CD4-positive, alpha-beta T cell treated with Interleukin-6 for 4 hours (primary cell): ENCODE measurements around the gene WNT5A.
A peak's percentile ranks its signal among the peaks of the same experiment; 100 is the strongest.
"Not testable (repeated sequence)": the region's sequence is repeated elsewhere in the genome, so short reads cannot be mapped to it uniquely, and the experiment has no call there.

Experiments
- DNase-seq: peaks from one replicate; pipeline ENCODE4 v3.0.0-alpha.2; 2020; ENCODE audit warnings: mixed read lengths

WNT5A gene

DNA sequence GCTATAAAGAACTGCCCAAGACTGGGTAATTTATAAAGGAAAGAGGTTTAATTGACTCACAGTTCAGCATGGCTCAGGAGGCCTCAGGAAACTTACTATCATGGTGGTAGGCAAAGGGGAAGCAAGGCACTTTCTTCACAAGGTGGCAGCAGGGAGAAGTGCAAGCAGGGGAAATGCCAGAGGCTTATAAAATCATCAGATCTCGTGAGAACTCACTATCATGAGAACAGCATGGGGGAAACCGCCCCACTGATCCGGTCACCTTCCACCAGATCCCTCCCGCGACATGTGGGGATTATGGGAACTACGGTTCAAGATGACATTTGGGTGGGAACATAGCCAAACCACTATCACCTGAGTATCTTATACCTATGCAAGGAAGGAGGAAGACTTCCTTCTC is 18.0 kb upstream of the WNT5A start:
- DNase-seq = not testable (repeated sequence)

DNA sequence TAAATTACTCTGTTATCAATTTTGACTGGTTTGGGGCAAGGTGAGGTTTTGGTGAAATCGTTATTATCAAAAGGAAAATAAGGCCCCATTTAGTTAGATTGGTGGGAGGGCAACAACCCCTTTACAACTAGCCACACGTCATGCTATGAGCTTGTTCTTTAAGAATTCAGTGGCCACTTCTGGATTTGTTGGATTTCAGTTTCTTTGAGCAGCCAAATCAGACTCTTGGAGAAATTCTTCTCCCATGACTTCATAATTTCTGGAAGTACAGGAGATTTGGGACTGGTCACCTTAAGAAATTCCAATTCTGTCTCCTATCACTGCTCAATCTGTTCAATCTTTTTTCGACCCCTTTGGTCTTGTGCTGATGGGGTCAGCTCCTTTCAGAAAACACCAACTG is 14.8 kb upstream of the WNT5A start:
- DNase-seq = no peak

DNA sequence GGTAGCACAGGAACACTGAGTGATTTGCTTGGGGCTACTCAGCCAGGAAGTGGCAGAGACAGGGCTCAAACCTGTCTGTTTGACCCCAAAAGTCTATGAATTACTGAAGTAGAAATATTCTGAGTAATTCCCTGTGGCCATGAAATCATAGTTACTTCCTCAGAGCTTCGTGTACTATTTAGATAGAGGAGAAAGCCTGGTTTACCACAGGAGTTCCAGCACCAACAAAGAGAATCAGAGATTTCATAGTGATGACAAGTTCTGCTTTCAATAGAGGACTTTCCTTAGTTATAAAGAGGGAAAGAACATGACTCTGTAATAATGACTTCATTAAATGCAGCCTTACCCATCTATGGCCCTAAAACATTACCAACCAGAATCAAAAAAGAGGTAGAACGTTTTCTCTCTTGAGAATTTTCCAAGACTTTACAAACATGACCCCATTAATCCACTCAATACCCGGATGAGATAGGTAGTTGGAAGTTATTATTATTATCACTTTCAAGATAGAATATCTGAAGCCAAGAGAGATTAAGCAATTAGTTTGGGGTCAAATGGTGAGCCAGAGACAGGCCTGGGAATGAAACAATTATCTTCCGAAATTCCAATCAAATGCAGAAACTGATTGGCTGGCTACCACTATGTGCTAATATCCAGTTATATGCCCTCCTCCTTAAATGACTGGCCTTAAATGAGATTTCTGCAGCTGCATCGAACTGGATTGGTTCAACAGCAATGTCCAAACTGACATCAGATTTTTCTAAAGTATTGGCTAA is 13.6 kb upstream of the WNT5A start:
- no peak for DNase-seq

DNA sequence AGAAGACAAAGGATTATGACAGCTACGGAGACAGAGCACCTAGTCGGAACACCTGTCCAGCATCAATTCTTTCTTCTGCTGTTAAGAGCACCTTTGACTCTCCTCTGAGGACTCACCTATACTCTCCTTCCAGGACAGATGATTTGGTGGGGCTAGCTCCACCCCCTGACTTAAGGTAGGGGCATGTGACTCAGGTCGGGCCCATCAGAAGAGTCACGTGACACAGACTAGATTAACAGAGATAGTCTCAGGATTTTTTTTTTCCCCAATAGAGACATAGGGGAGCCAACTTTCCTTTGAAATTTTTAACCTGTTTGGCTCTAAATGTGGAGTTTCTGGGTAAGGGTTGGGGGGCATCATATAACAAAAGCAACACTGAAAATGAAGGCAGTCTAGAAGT is 11.4 kb upstream of the WNT5A start:
- DNase-seq = no peak

DNA sequence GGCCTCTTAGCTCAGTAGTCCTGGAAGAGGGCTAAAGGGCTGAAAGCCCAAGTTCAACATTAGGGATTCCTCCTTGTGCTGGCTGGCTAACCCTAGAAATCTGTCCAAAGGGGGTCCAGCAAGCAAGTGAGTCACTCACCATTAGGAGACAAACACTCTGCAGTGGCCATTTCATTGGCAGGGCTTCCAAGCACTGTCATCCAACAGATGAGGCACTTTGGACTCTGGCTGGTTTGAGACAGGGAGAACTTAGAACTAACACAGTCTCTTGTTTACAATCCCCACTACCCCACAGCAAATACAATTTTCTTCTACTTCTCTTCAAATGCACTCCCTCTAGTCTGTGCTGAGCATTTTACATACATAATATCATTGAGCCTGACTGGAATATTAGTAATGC is 10.1 kb upstream of the WNT5A start:
- DNase-seq = no peak

DNA sequence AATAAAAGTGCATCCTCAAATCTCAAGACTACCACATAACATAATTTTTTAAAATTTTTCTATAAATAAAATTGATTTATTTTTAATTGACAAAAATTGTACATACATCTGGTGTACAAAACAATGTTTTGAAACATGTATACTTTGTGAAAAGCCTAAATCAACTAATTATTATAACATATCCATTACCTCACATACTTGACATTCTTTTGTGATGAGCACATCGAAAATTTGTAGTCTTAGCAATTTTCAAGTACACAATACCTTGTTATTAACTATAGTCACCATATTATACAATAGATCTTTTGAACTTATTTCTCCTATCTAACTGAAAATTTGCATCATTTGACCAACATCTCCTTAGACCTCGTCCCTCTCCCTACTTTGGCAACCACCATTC is 7.9 kb upstream of the WNT5A start:
- DNase-seq = no peak

DNA sequence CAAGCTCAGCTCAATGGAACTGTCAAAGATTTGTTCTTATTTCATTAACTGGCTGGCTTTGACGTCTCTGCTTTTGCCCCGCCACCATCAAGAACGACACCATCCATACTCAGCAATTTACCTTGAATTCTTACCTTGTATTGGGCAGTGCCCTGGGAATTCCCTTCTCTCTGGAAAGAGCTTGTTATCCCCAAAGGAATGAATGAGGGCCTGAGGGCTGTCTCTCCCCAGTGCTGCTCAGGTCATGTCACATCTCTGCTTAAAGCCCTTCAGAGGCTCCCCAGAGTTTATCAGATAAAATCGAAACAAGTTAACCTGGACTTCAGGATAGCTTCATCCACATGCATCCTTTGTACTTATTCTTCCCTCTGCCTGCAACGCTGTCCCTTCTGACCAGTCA is 5.9 kb upstream of the WNT5A start:
- DNase-seq = no peak

DNA sequence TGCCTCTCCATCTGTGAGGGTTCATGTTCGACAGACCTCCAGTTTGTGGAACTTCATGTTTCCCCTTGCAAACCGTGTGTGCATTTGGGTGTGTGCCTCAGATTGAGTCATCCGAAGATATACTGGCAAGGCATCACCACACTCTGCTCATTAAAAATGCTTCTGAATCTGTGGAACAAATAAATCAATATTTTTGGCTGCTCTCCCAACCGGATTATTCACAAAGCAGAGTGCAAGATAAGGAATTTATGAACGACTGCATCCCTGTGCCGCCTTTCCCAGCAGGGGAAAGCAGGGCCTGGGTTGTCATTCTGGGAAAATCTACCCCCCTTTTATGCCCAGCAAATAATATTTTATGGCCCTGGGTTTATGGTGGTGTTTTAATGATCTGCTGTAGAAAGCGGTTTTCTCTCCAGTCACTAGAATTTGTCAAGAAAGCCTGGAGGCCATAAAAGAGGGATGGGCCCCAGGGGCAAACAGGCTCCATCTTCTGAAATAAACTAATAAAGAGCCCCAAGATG is 4.2 kb upstream of the WNT5A start:
- no peak for DNase-seq

DNA sequence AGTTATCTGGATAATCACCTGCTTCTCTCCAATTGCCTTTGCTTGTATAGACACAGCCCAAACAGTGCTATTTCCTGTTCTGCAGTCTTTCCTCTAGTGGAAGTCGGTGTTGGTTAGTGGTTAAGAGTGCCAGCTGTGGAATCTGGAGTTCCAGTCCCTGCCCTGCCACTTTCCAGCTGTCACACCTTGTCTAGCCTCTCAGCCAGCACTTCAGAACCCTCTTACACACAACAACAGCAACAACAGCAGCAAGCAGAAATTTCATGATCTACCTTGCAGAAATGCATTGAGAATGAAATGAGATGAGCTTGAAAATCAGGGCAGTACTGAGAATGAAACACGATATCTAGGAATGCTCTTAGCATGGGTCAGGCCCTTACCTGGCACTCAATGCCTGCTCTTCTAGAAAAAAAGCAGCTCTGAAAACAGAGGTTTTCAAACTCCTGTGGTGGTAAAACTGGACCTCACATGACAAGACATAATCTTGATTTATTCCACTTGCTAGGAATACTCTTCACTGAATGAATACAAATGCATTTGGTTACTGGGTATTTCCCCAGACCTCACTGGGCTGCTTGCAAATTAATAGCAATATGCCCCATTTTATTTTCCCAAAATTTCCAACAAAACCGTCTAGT is 3.3 kb upstream of the WNT5A start:
- no peak for DNase-seq

DNA sequence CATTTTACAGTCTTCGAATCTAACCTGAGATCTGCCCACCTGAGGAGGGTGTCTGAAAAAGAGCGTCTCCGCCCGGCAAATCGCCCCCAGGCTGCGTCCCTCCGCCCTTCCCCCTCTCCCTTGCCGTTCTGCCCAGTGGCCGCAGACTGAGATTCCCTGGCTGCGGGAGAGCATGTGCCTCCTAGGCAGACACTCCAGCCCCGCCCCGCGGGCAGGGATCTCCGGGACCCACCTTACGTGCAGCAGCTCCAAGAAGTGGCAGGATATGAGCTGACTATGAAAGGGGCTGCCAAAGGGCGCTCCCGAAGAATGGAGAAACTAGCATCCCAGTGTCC is 2.7 kb upstream of the WNT5A start:
- DNase-seq = no peak

DNA sequence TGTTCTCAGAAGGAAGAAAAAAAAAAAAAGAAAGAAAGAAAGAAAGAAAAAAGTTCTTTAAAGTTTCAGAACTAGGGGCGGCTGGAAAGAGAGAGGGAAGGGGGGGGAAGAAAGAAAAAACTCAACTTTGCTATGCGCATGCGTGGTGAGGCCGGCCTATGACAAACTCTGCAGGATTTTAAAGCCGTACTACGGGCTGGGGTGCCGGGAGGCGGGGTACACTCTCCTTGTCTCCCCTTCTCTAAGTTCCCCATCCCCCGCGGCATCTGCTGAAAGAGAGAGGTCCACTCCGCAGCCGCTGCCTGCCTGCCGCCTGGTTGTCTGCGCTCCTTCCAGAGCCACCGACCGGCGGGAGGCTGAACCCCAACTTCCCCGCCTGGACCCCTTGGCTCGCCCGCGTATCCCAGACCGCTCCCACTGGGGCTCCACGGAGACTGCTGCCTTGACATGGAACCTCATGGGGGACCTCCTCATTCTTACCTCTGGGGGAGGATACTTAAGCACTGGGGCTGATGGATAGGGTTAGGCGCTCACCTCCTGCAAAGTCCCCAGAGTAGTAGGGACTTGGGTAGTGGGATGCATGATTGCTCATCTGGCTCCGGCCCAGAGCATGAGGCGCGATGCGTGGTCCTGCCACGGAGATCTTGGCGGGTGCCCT is 1.4 kb upstream of the WNT5A start:
- DNase-seq = peak; percentile 21

DNA sequence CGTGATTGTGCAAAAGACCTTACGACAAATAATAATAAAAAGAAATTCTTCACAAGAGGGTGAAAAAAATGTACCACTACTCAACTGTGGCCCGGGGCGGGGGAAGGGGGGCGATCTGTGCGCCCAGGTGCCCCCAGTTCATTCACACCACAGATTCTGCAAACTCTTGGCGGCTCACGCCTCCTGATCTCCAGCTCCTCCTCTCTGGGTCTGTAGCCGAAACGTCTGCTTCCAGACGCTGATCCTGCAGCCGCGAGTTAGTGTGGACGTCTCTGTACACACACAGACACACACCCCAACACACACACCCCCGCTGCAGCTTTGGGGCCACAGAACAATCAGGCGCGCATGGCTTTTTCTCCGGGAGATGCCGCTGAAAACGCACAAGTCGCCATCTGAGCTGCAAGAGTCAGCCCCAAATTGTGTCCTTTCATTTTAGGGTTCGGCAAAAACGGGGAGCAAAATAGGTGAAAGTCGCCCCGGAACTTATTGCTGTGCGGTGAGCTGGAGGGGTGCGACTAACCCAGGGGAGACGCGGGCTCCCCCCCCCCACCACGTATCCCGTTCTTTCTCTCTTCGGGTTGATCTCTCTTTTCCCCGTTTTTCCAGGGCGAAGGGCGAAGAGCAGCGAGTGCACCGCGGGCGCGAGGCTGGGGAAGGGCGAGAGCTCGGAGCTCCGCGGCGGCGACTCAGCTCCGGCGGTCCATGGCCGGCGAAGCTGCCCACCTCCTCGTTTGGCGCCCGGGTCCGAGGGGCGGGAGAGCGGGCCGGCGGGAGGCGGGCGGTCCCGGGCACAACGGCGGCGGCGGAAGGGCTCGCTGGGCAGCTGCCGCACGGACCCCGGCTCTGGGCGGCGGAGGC is 505 bp upstream of the WNT5A start:
- no peak for DNase-seq

DNA sequence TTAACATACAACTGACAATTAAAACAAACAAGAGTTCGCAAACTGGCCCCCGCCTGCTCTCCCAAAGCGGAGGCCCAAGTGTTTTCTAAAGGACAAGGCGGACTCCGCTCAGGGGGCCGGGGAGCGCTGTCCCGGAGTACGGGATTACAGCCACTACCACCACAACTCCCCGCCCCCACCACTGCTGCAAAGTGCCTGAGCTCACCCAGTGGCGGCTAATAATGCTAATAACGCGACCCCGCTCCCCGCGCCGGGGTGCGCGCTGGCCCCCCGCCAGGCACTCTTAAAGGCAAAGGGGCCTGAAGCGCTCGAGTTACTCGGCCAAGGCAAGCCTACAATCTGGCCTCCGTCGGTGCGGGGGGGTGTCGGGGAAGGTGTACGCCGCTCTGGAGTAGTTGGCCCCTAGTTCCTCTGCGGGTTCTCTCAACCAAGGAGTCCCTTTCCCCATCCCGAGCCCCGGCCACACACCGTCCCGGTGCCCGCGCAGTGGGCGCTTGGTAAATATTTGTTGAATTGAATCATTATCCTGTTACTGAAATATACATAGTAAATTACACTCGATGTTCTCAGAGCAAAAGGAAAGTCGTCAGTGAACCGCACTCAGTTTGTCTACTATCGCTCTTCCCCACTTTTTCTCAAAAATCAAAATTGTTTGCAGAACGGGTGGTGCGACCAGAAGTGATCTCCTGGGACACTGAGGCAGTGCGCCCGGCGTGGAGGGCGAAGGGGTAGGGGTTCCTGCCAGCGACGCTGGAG is 827 bp downstream of the WNT5A start:
- DNase-seq = no peak

DNA sequence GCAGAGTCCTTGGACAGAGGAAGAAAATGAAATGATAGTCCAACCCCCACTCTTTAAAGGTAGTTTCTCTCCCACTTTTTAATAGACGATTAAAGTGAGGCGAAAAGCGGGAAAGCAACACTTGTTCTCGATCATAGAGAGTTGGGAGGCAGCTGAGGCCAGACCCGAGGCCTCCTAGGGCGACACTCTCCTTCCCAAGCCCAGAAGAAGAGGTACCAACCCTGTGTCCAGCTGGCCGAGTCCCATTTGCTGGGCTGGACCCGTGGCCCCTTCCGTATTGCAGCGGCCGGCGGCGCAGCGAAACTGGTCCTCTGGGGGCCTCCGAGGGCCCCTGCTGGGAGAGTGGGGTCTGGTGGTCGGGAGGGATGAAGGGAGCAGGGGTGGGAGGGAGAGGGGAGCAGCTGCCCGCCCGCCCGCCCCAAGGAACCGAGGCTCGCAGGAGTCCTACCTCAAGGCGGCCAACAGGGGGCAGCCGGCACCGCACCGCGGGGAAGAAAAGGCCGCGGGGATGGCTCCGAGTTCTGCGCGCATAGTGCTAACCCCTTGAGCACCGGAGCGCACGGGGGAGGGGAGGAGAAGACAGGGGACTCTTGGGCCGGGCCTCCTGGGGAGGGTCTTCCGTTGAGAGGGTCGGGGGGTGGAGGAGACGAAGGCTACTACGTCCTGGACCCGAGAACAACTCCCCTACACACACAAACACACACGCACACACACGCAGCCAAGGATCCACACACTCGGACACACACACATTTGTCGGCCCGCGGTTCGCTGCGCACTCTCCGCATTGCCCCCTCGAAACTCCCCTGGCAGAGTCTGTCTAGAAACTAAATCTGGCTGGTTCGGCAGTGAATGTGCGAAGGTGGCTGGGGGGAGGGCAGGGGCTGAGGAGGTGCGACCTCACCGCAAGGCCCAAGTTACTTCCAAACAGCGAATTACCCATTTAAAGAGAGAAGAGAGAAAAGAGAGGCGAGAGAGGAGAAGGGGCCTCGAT is 2.0 kb downstream of the WNT5A start:
- peak; percentile 20 for DNase-seq

DNA sequence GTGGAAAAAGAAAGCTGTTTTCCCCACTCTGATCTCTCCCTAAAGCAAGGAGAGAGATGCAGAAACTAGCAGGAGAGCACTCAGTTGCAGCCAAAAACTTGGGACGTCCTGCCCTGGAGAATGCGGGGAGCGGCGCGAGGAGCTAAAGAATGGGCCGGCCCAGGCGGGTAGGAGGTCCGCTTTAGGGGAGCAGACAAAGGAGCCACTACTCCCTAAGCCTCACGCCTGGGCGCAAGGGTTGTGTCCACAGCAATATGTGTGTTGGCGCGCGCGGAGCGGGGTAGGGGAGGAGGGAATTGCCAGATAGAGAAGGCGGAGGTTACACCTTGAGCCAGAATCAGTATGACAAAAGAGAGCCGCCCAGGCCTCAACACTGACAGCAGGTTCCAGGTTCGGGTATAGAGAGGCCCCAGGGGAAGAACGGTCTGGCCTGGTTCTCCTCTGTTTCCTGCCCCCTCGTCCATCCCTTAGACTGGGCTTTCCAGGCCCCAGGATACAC is 2.9 kb downstream of the WNT5A start:
- no peak for DNase-seq

DNA sequence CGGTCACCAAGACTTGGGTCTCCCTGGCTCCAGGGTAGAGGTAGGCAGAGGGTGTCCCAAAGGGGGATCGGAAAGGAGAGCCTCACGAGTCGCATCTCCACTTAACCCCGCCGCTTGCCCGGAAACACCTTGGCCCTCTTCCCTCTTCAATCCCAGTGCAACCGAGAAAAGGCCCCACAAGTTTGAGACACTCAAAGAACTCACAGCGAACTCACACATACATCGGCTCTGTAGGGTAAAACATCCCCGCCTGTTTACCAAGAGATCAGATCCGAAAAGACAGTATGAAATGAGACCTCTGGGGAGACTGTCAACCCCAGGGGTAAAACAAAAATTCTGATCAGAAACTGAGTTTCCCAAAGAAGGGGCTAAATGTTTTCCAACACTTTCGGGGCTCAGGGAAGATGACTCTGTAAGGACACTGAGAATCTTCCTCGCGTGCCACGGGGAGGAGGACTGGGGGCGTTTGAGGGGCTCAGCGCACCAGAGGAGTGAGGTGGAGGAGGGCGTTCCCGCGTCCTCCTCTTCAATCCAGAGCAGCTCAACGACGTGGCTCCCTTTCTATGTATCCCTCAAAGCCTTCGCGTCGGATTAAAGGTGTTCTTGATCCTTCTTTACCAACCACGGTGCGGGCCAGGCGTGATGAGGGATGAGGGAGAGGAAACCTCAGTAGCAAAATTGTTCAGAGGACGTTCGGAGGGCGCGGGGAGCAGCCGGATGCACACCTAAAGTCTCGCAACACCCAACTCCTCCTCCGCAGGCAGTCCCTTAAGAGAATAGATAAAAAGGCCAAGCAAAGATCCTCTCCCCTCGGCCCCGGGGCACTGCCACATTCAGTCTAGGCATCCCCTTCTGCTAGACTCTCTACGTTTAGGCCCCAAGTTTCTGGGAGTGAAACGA is 3.7 kb downstream of the WNT5A start:
- no peak for DNase-seq

DNA sequence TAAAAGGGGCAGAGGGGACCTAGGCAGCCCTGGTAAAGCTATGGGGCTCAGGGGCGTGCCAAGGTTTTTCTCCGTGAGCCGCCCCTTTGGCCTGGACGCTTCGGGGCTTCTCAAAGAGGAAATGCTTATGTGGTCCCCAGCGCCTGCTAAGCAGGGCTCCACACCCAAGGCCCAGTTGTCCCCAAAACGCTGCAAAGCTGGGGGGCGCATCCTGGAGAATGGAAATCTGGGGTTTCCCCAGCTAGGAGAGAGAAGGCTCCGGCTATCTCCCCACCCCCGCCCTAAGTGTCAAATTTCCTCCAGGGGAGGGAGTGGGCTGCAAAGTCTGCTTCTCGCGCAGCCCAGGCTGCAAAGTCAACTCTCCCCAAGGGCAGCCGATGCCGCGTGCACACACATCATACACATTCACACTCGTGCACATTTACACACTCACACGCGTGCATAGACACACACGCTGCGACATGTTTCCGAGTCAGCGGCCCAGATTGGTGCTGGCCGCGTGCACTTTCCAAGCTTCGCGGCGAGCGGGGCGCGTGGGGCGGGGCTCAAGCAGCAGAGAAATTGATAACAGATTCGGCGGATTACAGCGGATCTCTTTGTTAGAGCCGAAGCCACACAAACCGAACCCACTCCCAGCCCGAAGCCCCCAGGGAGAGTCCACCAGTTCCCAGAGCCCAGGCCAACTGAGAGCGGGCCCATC is 4.5 kb downstream of the WNT5A start:
- no peak for DNase-seq

DNA sequence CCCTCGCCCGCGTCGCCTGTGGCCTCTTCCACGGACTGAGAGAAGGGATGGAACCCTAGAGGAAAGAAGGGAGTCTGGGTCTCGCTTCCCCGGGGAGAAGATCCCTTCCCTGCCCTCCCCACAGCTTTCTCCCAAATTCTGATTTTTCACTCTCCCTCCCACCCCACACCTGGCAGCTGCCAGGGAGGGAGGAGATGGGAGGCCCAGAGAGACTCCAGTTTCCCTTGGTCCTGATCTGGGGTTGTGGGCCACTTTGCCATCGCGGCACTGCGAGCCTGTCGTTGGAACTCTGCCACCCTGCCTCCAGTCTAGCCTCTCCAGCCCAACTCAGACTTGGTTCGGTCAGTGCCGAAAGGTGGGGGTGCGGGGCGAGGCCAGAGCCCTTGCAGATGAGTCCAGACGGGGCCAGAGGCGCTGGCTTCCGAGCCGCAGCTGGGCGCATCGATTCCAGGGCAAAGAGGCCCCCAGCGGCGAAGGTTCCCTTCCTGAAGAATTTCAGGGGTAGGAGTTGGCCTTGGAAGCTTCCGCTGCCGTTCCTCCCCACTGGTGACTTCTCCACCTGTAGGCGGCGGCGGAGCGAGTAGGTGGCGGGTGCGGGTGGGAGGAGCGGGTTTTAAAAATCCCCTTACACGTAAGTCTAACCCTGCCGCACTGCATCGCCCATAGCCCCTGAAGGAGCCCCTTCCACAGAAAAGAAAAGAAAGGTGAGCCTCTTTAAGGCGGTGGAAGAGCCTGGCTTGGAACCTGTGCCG is 5.2 kb downstream of the WNT5A start:
- DNase-seq = no peak
